K562 (cell line): Measurements from ENCODE around the gene SEC16A. TPM values are rescaled to one million over a fixed set of nuclear protein-coding genes. Genes with fewer than 3 reads are reported as not detected.
A peak's percentile ranks its signal among the peaks of the same experiment; 100 is the strongest.

Experiments
- ATAC-seq: fragments of 200-7000 bp; cut with Tn5 transposase; 3 replicates; pipeline ENCODE4 v1.9.1; 2020; ENCODE audit warnings: moderate library complexity
- BruUV-seq: library from RNA; stranded (reverse); fragments of 400-500 nt; replicated peaks from 2 replicates; lab custom pipeline; 2021; lab: Mats Ljungman, UMichigan
- CTCF ChIA-PET: fragments of 300-600 bp; formaldehyde crosslinking; extraction: SDS; loops from one replicate; lab custom pipeline; 2021; ENCODE audit warnings: low intra/inter-chr PET ratio; lab: Yijun Ruan, JAX
- POLR2A ChIA-PET: fragments of 300-600, 350-650 bp; sonication (Branson Sonifier 250); formaldehyde crosslinking; extraction: SDS; loops from one replicate; lab custom pipeline; 2021; ENCODE audit warnings: antibody characterized with exemption, inconsistent platforms; lab: Yijun Ruan, JAX
- DNase-seq, 4 experiments: peaks; one replicate each; pipeline versions ENCODE4 v3.0.0 to v3.0.0-alpha.2; 2011 to 2018; ENCODE audit warnings: low spot score in 3 of 4, mixed read lengths in 3 of 4; ENCODE audit errors: extremely low read depth in 1 of 4
- FAIRE-seq: peaks from 2 replicates; lab custom pipeline; 2011; peaks lifted over from hg19 to GRCh38; lab: Jason Lieb, UNC
- H2AFZ ChIP-seq: 2 replicates; pipeline ENCODE4 v1.6.0; 2011; ENCODE audit warnings: low read depth, low read length, control low read depth, inconsistent platforms
- H3K27ac ChIP-seq: fragments of 200-600 bp; 3 replicates; pipeline ENCODE4 v1.8.0; 2011; ENCODE audit warnings: low read depth, mild to moderate bottlenecking, control low read depth, inconsistent platforms, low read length, moderate library complexity, mixed read lengths; ENCODE audit errors: extremely low read depth
- H3K27me3 ChIP-seq, 2 experiments: fragments of 300-600 bp in 1 of 2; 2 replicates in 1 of 2; 3 replicates in 1 of 2; pipeline versions ENCODE4 v1.6.0 to v1.8.0; 2011; ENCODE audit warnings: inconsistent platforms in 2 of 2, low read length in 2 of 2, mild to moderate bottlenecking in 1 of 2, mixed read lengths in 1 of 2, moderate library complexity in 1 of 2; ENCODE audit not compliant: control insufficient read depth in 2 of 2, insufficient read depth in 2 of 2
- H3K36me3 ChIP-seq: fragments of 300-600 bp; 3 replicates; pipeline ENCODE4 v1.8.0; 2011; ENCODE audit warnings: mild to moderate bottlenecking, low read length, inconsistent platforms; ENCODE audit not compliant: control insufficient read depth, insufficient read depth
- H3K4me1 ChIP-seq, 2 experiments: fragments of 200-600 bp in 1 of 2; replicated peaks in 1 of 2; 2 replicates in 1 of 2; 3 replicates in 1 of 2; pipeline versions ENCODE4 v1.5.1 to v1.8.0; 2011; ENCODE audit warnings: inconsistent platforms in 2 of 2, low read length in 2 of 2, mild to moderate bottlenecking in 1 of 2, mixed read lengths in 1 of 2, moderate library complexity in 1 of 2; ENCODE audit not compliant: control insufficient read depth in 2 of 2, insufficient read depth in 2 of 2
- H3K4me2 ChIP-seq: 2 replicates; pipeline ENCODE4 v1.6.1; 2011; ENCODE audit warnings: low read length, control low read depth, inconsistent platforms, mixed read lengths; ENCODE audit not compliant: insufficient read depth
- H3K4me3 ChIP-seq: fragments of 200-600 bp; sonication (generic), shearing (Covaris generic); 2 replicates; pipeline ENCODE4 v1.5.1; 2016; ENCODE audit warnings: control low read depth, inconsistent platforms
- H3K79me2 ChIP-seq: fragments of 200-600 bp; 3 replicates; pipeline ENCODE4 v1.8.0; 2011; ENCODE audit warnings: low read length, inconsistent platforms; ENCODE audit not compliant: control insufficient read depth, insufficient read depth
- H3K9ac ChIP-seq, 2 experiments: 2 replicates each; pipeline versions ENCODE4 v1.6.0 to v1.6.1; 2011; ENCODE audit warnings: low read depth in 2 of 2, low read length in 2 of 2, control low read depth in 1 of 2, inconsistent platforms in 1 of 2, mild to moderate bottlenecking in 1 of 2, mixed read lengths in 1 of 2; ENCODE audit not compliant: insufficient read depth in 1 of 2
- H3K9me1 ChIP-seq: one replicate; pipeline ENCODE4 v1.6.0; 2011; ENCODE audit warnings: inconsistent platforms, mild to moderate bottlenecking, low read length, moderate library complexity; ENCODE audit not compliant: control insufficient read depth, insufficient read depth
- H3K9me3 ChIP-seq: replicated peaks from 2 replicates; pipeline ENCODE4 v1.5.1; 2011; ENCODE audit warnings: low read depth, low read length, inconsistent platforms; ENCODE audit not compliant: control insufficient read depth, insufficient read depth
- H4K20me1 ChIP-seq: replicated peaks from 2 replicates; pipeline ENCODE4 v1.6.1; 2011; ENCODE audit warnings: low read length, inconsistent platforms, mixed read lengths; ENCODE audit not compliant: control insufficient read depth, insufficient read depth
- ARHGAP35 ChIP-seq: fragments of 450-650 bp; IDR thresholded peaks from 2 replicates; pipeline ENCODE4 v1.6.1; 2018; ENCODE audit not compliant: partially characterized antibody
- ATF1 ChIP-seq, 2 experiments: fragments of 450-650 bp in 1 of 2; IDR thresholded peaks; 2 replicates each; pipeline ENCODE4 v1.6.1; 2016; ENCODE audit warnings: missing compliant biosample characterization in 1 of 2, missing genetic modification characterization in 1 of 2
- EP400 ChIP-seq: fragments of 450-650 bp; IDR thresholded peaks from 2 replicates; pipeline ENCODE4 v1.6.1; 2017; ENCODE audit warnings: antibody characterized with exemption, mild to moderate bottlenecking, moderate library complexity
- HIVEP1 ChIP-seq: fragments of 250-450 bp; sonication (Bioruptor Pico); IDR thresholded peaks from 2 replicates; pipeline ENCODE4 v1.4.0; 2020; ENCODE audit warnings: mild to moderate bottlenecking
- KDM5B ChIP-seq: fragments of 200-600 bp; sonication (generic); IDR thresholded peaks from 2 replicates; pipeline ENCODE4 v1.6.1; 2012; ENCODE audit warnings: low read depth, mild to moderate bottlenecking, moderate library complexity, low read length, control low read depth, inconsistent platforms; ENCODE audit not compliant: insufficient replicate concordance
- PHB ChIP-seq: fragments of 250-450 bp; sonication (Bioruptor Pico); IDR thresholded peaks from 2 replicates; pipeline ENCODE4 v1.5.0; 2021
- RFX7 ChIP-seq: fragments of 250-450 bp; sonication (Bioruptor Pico); IDR thresholded peaks from 2 replicates; pipeline ENCODE4 v1.5.1; 2021; ENCODE audit warnings: mild to moderate bottlenecking
- ZNF785 ChIP-seq: fragments of 250-450 bp; sonication (Bioruptor Pico); IDR thresholded peaks from 2 replicates; pipeline ENCODE4 v1.4.0; 2020; ENCODE audit warnings: mild to moderate bottlenecking
- WGBS: fragments of 100-300 bp; shearing (Covaris generic); methylation state at CpG from one replicate; pipeline ENCODE4 v1.1.6; 2016; ENCODE audit warnings: low coverage, mixed read lengths; ENCODE audit not compliant: insufficient coverage; ENCODE audit errors: missing lambda C conversion rate; 5-methylcytosine and 5-hydroxymethylcytosine counted together
- in situ Hi-C: fragments of 300-500 bp; cut with MboI; formaldehyde crosslinking; loops from 4 replicates; pipeline ENCODE4 v1.15.0; 2018; ENCODE audit warnings: inconsistent platforms, mixed read lengths
- intact Hi-C: fragments of 100-400 bp; cut with micrococcal nuclease; formaldehyde crosslinking; loops from 2 replicates; pipeline ENCODE4 v1.14.2; 2022
- polyA plus RNA-seq, 8 experiments: library from polyadenylated mRNA; depleted of rRNA in 4 of 8; stranded (reverse) in 5 of 8; unstranded in 3 of 8; fragments of >200 nt; fragmentation: Nextera tagmentation in 2 of 8; fragmentation: Illumina TruSeq in 1 of 8; extraction: Ambion mirVana in 2 of 8; extraction: Trizol in 1 of 8; gene quantifications; 2 replicates each; pipeline versions ENCODE4 v1.2.1 to v1.2.3, GENCODE V29; 2011 to 2014; ENCODE audit warnings: inconsistent platforms in 1 of 8, missing spikeins in 1 of 8
- total RNA-seq, 7 experiments: library from RNA; depleted of rRNA in 6 of 7; stranded (reverse); fragments of >200 nt in 6 of 7; fragmentation: Illumina TruSeq in 2 of 7; extraction: Trizol in 2 of 7; gene quantifications; 2 replicates each; pipeline versions ENCODE4 v1.2.1 to v1.2.3, GENCODE V29; 2011 to 2021; ENCODE audit warnings: low replicate concordance in 1 of 7

SEC16A gene
- total and polyA plus RNA-seq, 9 of the 15 experiments (the other 6 are each of a cell fraction or from before 2014, with no cell fraction given): 8.3 to 62.8 (median 14.0) TPM

DNA sequence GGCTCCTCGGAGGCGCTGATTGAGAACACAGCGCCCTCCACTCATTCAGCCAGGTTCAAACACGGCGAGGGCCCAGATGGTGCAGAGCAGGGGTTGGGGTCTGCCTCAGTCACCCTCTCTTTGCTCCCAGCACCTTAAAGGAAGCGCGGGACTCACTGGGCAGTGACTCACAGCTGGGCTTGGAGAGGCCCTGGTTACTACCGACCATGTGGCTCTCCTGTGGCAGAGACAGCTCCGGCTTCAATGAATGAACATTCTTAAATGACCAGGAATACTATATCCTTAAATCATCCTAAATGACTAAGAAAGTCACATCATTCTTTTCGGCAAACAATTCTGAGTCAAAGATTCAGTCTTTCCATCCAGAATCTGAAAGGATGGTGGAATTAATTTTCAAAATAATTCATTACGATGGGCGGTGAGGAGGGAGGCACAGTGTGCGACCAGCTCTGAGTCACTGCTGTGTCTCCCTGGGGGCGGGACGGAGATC is 41.6 kb downstream of the SEC16A start:
- Histone ChIP-seq H3K4me3 (no peak overlapping the region), H3K9me1 (peaks cover 14% of the 10 kb centered on the region), H3K27ac (no peak overlapping the region), H3K36me3 (peaks cover 72% of the 10 kb centered on the region), H3K27me3 (no peaks in the 10 kb centered on the region), H3K9ac (peak overlapping the region in 1 of 2 experiments; percentile 21; a peak in 1 of 4 replicates), H4K20me1 (peaks cover 31% of the 10 kb centered on the region), H2AFZ (no peak overlapping the region), H3K4me2 (no peak overlapping the region), H3K4me1 (peaks cover 21 to 47% of the 10 kb centered on the region in 2 experiments), H3K79me2 (peaks cover 34% of the 10 kb centered on the region), H3K9me3 (no peaks in the 10 kb centered on the region)
- intact Hi-C loops: no loop called here
- FAIRE-seq: no peak
- no peak for TF ChIP-seq ATF1 (CRISPR knock-in tag; IDR thresholded peaks at IDR 0.05)
- TF ChIP-seq ATF1 (tag; IDR thresholded peaks at IDR 0.05): no peak
- TF ChIP-seq ZNF785 (CRISPR knock-in tag): no peak
- no peak for TF ChIP-seq PHB (CRISPR knock-in tag)
- TF ChIP-seq EP400: no peak
- no peak for TF ChIP-seq RFX7
- TF ChIP-seq HIVEP1 (CRISPR knock-in tag): no peak
- TF ChIP-seq KDM5B: no peak
- no peak for TF ChIP-seq ARHGAP35
- ChIA-PET POLR2A (interaction anchor here (1.0 to 1.6 kb wide), 4 partner anchors 12 to 34 kb away, joined by 3 to 5 read pairs (median 4); no protein-coding TSS in a partner anchor), CTCF (no interaction called here)
- ATAC-seq: no peak
- in situ Hi-C loops: no loop called here
- no TSS peak for BruUV-seq
- no peak for DNase-seq
- WGBS: 91% methylated on average over 13 of the region's 15 CpGs
